Stromal cell of bone marrow (primary cell): ENCODE data around the gene SRGAP2C.
"Not testable (repeated sequence)": the region's sequence is repeated elsewhere in the genome, so short reads cannot be mapped to it uniquely, and the experiment has no call there.

ENCODE experiments used
- DNase-seq: peaks from one replicate; pipeline ENCODE4 v3.0.0-alpha.2; 2012; ENCODE audit warnings: low read depth

The SRGAP2C gene

DNA sequence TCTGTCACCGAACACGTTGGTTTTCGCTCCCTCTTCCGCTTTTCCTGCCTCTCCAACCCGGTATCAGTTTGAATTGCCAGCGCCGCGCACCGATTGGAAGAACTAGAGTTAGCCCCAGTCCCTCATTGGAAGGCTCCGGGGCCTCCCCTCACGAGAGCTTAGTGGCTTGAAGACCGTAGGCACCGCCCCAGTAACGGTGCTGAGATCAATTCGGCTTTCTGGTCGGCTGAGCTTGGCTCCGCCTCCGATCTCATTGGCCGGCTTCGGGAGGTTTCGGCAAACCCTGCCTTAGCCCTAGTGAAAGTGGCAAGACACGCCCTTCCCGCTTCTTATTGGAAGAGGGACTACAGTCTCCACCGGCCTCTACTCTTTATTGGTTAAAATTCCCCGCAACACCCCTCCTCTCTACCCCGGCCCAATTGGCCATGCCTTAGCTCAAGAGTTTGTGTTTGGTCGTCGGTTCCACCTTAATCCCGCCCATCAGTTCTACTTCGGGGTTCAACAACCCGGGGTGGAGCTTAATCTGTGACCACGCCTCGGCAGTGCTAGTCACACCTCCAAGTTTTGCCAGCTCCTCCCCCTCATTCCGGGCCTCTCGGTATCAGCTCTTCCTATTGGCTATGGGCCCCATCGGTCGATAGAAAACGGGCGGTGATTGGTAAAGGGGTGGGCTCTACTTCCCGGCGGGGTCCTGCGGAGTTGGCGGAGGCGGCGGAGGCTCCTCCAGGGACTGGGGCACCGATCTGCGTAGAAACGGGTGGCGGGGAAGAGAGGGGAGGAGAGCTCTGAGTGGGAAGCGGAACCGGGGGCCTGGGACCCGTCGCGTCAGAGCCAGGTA, at the start of gene SRGAP2C, which contains the start of gene FAM72B:
TSS of gene SRGAP2C (plus strand) at position 686 of the 838 bp plus-strand sequence. CDS start 2,472 bp downstream, outside the sequence.
TSS of gene FAM72B (minus strand) at position 51 of the 838 bp plus-strand sequence. CDS start 851 bp downstream, outside the sequence.
- DNase-seq, result peak; percentile 98

DNA sequence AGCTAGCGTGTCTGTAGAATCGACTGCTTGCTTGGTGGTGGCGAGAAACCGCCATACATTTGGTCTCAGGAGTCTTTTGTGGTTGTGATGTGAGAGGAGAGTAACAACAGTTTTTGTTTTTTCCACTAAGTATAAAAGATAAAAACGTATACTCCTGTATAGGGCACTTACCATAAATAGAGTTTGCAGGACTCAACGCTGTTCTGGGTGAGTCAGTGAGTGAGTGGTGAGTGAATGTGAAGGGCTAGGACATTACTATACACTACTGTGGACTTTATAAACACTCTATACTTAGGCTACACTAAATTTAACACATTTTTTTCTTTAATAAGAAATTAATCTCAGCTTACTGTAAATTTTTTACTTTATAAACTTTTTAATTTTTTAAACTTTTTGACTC, 44.4 kb upstream of the SRGAP2C start:
- DNase-seq, result not testable (repeated sequence)

DNA sequence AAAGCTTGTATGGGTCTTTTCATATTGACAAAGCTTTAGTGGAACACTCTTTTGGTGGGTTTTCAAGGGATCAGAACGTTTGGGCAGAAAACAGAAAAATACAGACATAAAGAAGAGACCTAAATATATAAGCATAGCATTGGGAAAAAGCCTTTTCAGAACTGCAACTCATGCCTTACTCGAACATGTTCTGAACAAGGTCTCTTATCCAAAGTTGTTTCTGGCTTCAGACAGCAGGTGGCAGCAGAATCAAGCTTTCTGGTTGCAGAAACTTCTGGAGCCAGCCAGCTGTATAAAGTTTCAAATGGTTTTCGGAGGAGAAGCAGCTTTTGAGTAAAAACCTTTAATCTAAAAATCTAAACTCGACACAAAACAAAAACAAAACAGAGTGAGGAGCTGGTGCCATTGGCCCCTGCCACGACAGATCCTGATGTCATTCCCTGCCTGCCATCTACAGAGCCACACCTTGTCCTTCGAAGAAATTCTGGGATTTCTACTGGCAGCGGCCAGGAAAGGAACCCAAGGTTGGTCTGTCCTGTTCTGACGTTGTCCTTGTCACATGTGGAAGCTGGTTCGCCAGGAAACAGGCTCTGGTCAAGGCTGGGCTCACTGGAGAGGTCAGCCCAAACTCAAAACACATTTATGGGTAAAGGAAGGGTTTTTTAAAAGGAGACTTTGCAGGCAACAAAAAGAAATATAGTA, 36.1 kb upstream of the SRGAP2C start:
- not testable (repeated sequence) for DNase-seq

DNA sequence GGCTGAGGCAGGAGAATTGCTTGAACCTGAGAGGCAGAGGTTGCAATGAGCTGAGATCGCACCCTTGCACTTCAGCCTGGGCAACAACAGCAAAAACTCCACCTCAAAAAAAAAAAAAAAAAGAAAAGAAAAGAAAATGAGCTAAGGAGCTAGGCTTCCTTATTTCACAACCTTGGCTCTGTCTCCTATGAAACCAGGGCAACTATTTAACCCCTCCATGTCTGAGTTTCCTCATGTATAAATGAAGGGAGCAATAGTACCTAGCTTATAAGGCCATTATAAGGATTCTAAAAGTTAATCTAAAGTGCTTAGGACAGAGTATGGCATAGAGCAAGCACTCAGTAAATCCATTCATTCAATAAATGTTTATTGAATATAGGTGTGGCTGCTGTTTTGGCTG, 33.5 kb upstream of the SRGAP2C start:
- DNase-seq, result not testable (repeated sequence)

DNA sequence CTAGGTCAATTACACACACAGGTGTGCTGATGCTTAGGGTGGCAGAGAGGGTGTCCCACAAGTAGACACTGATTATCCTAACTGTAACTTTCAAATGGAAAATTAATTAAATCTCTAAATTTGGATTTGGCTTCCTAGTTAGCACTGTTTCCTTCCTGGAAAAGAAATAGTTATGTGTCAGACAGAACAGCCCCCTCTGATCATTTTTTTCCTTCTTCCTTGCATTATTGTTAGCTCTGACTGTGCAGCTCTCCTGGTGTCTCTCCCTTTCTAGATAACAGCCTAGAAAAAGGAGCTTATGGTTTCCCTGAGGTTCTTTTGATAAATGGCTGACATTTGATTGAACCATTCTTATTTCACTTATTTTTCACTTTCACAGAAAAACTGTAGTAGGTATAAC, 32.0 kb upstream of the SRGAP2C start:
- not testable (repeated sequence) for DNase-seq

DNA sequence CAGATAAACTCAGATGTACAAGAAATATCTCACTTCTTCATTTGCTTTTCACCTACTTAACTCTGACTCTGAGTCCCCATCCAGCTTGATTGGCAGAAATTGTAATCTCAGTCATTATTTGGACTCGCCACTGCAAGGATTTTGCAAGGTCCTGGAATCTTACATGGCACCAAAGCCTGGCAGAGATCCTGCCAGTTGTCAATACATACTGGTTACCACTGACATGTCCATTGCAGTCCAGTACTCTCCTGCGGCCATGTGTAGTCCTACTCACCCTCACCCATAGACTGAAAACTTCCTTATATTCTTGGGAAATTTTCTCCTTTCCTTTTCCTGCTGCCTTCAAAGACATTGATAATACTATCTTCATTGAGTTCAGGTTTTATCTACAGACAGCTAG, 30.0 kb upstream of the SRGAP2C start:
- not testable (repeated sequence) for DNase-seq

DNA sequence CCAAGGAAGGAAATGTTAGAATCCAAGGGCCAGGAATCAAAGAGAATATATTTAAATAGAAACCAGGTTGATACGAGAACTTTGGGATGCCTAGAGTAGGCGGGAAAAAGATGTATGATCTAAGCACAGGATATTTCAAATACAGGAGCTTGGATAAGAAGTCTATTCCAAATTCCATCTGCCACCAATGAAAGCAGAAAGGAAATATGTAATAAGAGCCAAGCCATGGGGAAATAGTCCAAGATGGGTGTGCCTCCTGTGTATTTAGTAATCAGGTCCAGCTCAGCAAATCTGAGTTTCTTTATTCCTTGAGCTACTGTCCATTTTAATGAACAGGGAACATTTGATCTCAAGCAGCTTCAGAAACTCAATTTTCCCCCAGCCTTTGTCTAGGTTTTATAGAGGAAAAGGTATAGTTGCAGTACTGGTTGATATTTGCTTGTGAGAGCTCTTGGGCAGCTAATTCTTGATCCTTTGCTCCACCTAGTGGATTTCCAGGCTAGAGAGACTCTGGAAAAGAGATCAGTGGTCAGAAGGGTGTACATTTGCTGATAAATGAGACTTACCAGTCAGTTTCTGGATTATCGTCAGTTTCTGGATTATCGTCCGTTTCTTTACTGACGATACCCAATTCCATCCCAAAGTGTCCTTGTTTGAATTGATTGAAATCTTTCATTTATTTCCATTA, 29.0 kb upstream of the SRGAP2C start:
- DNase-seq, result peak; percentile 27

DNA sequence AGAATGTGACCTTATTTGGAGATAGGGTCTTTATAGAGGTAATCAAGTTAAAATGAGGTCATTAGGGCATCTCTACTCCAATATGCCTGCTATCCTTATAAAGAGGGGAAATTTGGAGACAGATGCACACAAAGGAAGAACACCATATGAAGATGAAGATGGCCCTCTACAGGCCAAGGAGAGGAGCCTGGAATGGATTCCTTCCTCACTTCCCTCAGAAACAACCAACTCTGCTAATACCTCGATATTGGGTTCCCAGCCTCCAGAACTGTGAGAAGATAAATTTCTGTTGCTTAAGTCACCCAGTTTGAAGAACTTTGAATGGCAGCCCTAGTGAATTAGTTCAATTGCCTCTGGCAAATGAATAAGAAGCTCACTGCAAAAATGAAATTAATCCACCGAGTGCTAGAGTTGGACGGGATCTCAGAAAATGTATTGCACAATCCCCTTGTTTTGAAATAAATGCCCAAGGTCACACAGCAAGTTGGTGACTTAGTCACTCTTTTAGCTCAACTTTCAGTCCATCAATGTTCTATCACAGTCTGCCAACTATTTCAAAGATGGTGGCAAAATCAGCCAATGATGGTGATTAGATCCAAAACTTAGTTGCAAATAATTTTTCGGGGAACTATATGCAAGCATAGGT, 27.7 kb upstream of the SRGAP2C start:
- DNase-seq, result not testable (repeated sequence)

DNA sequence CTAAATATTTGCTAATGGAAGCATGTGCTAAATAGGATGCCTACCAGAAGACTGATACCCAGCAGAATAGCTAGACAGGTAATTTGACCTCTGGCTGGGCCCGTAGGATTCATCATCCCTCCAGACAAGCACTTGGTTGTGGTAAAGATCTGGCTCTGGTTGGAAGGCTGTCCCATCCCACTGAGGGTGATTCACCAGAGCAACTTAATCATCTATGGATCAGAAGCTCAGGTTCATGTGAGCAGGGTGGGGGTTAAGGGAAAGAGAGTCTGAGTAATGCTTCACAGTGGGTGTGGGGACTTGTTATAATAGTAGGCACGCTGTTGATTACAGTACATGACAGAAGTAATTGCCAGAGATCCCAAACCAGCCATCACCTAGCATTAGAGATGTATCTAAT, 27.2 kb upstream of the SRGAP2C start:
- DNase-seq, result not testable (repeated sequence)

DNA sequence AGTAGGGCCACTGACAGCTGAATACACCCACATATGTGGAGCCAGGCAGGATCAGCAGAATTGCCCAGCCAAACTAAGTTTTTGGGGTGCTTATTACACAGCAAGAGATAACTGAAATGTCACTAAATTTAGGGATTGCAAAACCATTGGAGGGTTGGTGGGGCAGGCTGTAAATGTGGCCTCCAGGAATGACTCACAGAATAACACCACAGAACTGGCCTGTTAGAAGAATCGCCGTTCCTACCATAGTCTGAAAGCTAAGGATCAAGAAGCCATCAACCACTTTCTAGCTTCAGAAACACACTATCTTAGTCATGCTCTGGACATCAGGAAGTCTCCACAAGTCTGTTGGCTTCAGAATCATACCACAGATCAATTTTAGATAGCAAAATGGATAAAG, 24.7 kb upstream of the SRGAP2C start:
- DNase-seq, result not testable (repeated sequence)

DNA sequence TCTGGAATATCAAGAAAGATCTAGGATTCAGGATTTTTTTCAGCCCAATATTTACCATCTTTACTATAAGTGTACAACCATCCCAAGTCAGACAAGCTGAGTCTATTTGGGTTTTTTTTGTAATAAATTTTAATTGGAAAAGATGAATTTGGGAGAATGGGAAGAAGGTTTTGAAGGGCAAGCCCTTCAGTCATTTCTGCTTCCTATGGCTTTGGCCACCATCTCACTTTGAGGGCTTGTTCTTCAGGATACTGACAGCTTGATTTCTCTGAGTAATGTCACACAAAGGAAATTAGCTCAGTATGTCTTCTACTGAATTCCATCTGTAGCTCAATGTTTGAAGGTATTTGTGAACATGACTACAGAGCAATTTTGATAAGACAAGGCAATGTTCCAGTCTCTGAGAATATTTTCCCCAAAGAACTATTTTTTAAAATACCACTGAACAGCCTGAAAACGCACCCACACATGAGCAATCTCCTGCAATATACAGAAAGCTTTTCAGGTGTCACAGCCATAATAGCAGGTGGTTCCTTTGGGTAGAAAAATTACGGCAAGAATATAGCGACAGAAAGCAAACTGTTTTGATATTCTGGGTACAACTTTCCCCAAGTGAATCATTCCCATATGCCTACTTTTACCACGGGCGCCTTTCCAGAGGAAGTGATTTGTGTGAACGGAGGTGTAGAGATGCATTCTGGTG, 23.4 kb upstream of the SRGAP2C start:
- not testable (repeated sequence) for DNase-seq

DNA sequence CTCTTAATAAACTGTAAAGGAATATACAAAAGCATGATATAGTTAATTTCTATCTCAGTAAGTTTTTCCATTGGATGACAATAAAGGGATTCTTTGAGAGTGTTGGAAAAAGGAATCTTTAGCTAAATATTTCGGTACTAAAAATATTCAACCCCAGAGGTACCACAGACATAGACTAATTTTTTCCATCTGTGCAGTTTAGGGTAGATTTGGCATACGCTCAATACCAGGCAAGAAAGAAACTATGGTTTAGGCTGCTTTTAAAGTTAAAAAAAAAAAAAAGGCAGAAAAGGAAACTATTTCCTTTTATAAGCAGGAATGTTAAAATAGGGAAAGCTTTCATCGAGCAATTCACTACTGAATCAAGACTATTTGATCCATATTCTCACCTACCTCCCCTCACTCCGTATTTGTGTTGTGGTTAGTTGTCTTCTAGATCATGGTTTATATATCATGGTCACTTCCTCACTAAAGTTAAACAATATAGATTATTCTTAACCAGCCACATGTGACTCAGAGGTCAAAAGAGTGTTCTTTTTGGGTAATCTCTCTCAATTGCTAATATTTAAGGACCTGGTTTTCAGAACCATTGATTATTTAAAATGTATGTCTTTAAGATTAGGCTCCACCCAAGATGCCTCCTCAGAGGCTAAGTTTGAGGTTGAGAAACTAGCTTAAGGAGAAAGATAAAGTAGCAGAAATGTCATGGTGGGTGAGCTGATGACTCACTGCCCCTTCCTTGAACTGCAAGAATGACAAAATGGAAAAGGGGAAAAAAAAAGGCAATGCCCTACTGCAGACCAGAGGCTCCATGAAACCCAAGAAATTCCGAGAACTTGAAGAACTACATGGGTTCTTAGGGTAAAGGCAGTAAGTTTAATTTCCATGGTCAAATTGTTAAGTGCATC, 20.7 kb upstream of the SRGAP2C start:
- peak; percentile 58 for DNase-seq

DNA sequence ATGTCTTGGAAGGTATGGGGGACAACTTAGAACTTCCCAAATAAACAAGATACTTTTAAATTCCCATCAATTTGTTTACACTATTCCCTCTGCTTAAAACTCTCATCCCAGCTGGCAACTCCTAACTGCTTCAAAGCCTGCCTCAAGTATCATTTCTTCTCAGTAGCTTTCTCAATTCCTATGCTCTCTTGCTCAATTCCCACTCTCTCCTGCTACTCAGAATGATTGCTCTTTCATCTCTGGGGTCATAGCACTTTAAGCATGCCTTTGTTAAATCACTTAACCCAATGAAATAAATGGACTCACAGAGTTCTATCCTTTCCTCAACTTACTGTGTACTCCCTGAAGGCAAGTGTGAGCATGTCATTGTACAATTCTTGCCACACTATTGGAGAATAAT, 19.5 kb upstream of the SRGAP2C start:
- not testable (repeated sequence) for DNase-seq

DNA sequence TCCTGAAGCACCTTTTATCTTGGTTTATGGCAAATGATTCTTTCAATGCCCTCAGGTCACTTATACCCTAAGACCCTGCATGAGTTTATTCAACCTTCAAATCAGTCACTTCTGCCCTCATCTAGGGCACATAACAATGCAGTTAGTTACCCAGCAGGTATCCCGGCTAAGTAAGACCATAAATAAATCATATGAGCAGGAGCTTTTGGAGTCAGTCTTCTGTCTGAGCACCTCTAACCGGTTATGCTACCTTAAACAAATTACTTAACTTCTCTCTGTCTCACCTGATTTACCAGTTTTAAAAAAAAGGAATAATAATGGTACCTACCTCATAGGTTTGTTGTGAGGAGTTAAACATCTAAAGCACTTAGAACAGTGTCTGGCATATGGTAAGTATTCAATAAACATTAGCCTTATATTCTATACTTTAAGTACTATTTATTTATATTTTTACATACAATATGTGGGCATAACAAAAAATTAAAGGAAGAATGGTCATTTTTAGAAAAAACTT, 17.5 kb upstream of the SRGAP2C start:
- DNase-seq, result not testable (repeated sequence)

DNA sequence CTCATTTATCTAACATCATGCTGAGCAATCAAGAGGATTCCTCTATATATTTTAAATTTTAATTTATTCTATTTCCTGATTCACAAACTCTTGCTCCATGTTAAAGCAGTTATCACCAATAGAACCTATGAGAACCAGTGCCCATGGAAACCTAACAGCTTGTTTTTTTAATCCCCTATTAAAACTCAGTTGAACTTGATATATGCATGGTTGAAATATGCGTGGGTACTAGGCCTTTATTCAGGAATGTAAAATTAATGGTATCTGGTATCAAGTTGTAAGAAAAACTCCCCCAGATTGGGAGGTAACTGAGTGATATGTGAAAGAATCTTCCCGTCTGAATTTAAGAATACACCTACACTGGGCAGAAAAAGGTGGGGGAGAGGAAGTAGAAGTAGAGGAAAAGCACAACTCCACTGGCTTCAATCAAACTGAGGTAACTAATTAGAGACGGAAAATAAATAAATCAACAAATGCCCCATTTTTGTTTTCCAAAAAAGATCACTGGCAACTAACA, 16.6 kb upstream of the SRGAP2C start:
- not testable (repeated sequence) for DNase-seq

DNA sequence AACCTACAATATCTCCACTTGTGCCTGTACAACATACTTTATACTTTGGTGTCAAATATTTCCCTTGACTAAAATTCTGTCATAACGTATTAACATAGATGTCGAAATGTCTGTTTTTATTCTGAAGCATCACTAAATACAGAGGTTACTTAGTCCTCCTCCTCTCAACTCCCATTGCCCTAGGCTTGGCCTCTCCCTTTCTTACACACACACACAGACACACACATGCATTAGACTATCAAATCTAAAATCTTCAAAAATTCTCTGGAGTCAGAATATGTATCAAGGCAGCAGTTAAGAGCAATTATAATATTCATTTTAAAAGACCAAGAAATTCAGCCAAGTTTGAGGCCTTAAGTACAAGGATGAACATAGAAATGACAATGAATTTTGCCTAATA, 8.1 kb upstream of the SRGAP2C start:
- DNase-seq, result not testable (repeated sequence)

DNA sequence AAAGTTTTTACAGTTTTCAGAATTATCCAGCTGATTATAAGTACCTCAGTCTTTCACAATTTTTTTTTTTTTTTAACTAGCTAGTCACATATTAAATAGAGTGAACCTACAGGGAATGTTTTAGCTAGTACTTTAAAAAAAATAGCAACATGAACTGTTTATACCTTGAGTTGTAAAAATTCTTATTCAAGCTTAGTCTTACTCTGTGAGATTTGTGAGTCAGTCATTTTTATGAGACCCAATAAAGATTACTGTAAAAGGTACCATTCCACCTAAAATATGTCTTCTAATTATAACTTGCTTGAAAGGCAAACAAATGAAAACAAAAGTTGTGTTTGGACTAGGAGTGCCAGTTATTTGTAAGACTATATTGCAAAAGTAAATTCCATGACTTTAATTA, 6.6 kb upstream of the SRGAP2C start:
- not testable (repeated sequence) for DNase-seq

DNA sequence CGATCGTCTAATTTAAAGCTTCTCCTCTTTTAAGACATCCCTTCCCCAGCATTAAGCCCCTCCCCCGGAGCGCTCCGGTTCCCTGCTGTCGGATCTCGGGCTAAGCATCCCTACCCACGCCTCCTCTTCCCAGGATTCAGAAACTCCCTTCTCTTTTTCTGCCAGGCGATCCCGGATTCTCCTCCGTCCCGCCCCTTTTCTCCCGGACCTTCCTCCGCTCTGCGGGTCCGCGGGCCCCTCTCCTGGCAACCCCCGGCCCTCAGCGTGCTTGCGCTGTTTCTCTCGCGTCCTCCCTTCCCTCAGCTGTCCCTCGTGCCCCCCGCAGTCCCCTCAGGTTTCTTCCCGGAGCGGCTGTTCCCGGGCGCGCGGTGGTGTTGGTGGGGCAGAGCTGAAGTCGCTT, 908 bp upstream of the SRGAP2C start:
- DNase-seq, result not testable (repeated sequence)

DNA sequence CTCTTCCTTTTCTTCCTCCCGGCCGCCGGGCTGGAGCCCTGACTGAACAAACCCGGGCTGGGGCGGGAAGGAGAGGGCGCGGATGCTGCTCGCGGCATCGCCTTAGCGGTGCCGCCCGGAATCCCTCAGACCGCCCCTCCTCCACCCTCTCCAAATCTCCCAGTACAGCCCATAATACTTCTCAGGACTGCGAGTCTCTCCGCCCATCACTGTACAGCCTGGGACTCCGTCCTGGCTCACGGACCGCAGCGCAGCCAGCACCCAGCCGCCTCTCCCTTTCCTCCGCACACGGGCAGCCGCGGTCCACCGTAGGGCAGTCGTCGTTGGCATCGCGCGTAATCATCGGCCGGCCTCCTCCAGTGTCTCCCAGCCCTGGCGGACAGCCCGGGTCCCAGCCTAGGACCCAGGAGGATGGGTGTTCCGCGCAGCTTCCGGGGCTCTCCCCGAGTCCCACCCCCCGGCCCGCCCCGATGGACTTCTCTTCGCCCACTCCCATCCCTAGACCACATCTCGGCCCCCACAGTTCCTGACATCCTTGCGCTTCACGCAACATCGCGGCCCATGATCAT, 449 bp downstream of the SRGAP2C start:
- DNase-seq, result not testable (repeated sequence)
